NCI-H2107 treated with DMSO at 0.1 percent for 48 hours (cell line): ENCODE data around the gene RANBP10.
"Not testable (repeated sequence)": the region's sequence is repeated elsewhere in the genome, so short reads cannot be mapped to it uniquely, and the experiment has no call there.

ENCODE experiments used
- DNase-seq: peaks from one replicate; lab custom pipeline; 2025; ENCODE audit not compliant: unreplicated experiment; lab: John Stamatoyannopoulos, UW

RANBP10 gene

GRCh38 chr16:67806428-67807147 lies at the start of gene RANBP10, which contains the start of gene TSNAXIP1:
Gene RANBP10 (minus strand): TSS chr16:67806560. CDS start chr16:67806536, 24 bp downstream.
Gene TSNAXIP1 (plus strand): TSS chr16:67806889. CDS start chr16:67807150, 261 bp downstream.
- DNase-seq, result peak; percentile 98

- DNase-seq, result no peak
These were observed 49.4 kb upstream of the RANBP10 start for GRCh38 chr16:67855789-67856188.

GRCh38 chr16:67853670-67854069 lies 47.3 kb upstream of the RANBP10 start:
- DNase-seq, result no peak

GRCh38 chr16:67848118-67848517 lies 41.8 kb upstream of the RANBP10 start:
- no peak for DNase-seq

GRCh38 chr16:67847064-67847861 lies 40.9 kb upstream of the RANBP10 start, which contains the start of gene CENPT:
Gene CENPT (minus strand): TSS chr16:67847693. CDS start chr16:67833859, 13,834 bp downstream.
- DNase-seq, result no peak

- DNase-seq, result peak; percentile 83
These were observed 40.1 kb upstream of the RANBP10 start, which contains the start of gene NUTF2 for GRCh38 chr16:67846320-67847063. Gene NUTF2 (plus strand): TSS chr16:67846933. CDS start chr16:67865131, 18,198 bp downstream.

- DNase-seq, result no peak
These were observed 39.6 kb upstream of the RANBP10 start for GRCh38 chr16:67846063-67846319.

GRCh38 chr16:67845291-67846062 lies 39.1 kb upstream of the RANBP10 start:
- no peak for DNase-seq

GRCh38 chr16:67844497-67844896 lies 38.1 kb upstream of the RANBP10 start:
- DNase-seq, result no peak

- DNase-seq, result no peak
These were observed 37.0 kb upstream of the RANBP10 start for GRCh38 chr16:67843343-67843765.

GRCh38 chr16:67842509-67843342 lies 36.4 kb upstream of the RANBP10 start:
- peak; percentile 43 for DNase-seq

GRCh38 chr16:67841816-67842508 lies 35.6 kb upstream of the RANBP10 start, which contains the start of gene THAP11:
Gene THAP11 (plus strand): TSS chr16:67842320. CDS start chr16:67842555, 235 bp downstream.
- DNase-seq, result peak; percentile 91

- DNase-seq, result no peak
These were observed 34.9 kb upstream of the RANBP10 start for GRCh38 chr16:67841198-67841815.

- DNase-seq, result no peak
These were observed 31.5 kb upstream of the RANBP10 start for GRCh38 chr16:67837811-67838210.

- not testable (repeated sequence) for DNase-seq
These were observed 30.8 kb upstream of the RANBP10 start for GRCh38 chr16:67837190-67837589.

- no peak for DNase-seq
These were observed 27.9 kb upstream of the RANBP10 start for GRCh38 chr16:67834242-67834614.

GRCh38 chr16:67833415-67834241 lies 27.3 kb upstream of the RANBP10 start:
- DNase-seq, result peak; percentile 81

- DNase-seq, result no peak
These were observed 26.7 kb upstream of the RANBP10 start for GRCh38 chr16:67833030-67833414.
